ENCODE measurements around the gene TARS3.

The TARS3 gene

GRCh38 chr15:101684384-101684783 lies 39.9 kb downstream of the TARS3 start:
- Histone ChIP-seq H3K4me3 (ENCODE audit: low read length, poor library complexity, severe bottlenecking) (no peak overlapping the region), H3K27me3 (ENCODE audit: insufficient read depth, low read length, poor library complexity, severe bottlenecking) (no peaks in the 10 kb centered on the region), H3K9ac (ENCODE audit: low read depth, low read length, poor library complexity, severe bottlenecking) (no peak overlapping the region), H3K79me2 (ENCODE audit: insufficient read depth, low read length) (no peaks in the 10 kb centered on the region), H3K36me3 (ENCODE audit: insufficient read depth, low read length) (peaks cover 6% of the 10 kb centered on the region; the same call in 1 of the 2 replicates), H3K9me2 (replicated peaks; ENCODE audit: low read depth, low read length) (no peaks in the 10 kb centered on the region), H3F3A (ENCODE audit: low read depth) (no peaks in the 10 kb centered on the region), H2AFZ (ENCODE audit: low read length) (no peak overlapping the region), H3K4me2 (ENCODE audit: low read depth, low read length, poor library complexity, severe bottlenecking) (no peak overlapping the region), H3K4me1 (ENCODE audit: insufficient read depth, low read length, poor library complexity, severe bottlenecking) (no peaks in the 10 kb centered on the region), H3K9me3 (ENCODE audit: insufficient read depth, low read depth, low read length) (no peaks in the 10 kb centered on the region), H4K20me1 (ENCODE audit: insufficient read depth, low read length, poor library complexity, severe bottlenecking) (no peaks in the 10 kb centered on the region)
- TF ChIP-seq EZH2phosphoT487 (IDR thresholded peaks at IDR 0.05; ENCODE audit: borderline replicate concordance) (no peak), CTCF (conservative IDR thresholded peaks at IDR 0.05; ENCODE audit: low read length) (no peak)

- Histone ChIP-seq H3K79me2 (ENCODE audit: insufficient read depth, low read length) (no peaks in the 10 kb centered on the region), H3K36me3 (ENCODE audit: insufficient read depth, low read length) (peaks cover 6% of the 10 kb centered on the region; the same call in 1 of the 2 replicates), H3K4me3 (ENCODE audit: low read length, poor library complexity, severe bottlenecking) (no peak overlapping the region)
Measured at GRCh38 chr15:101679806-101680205, 44.5 kb downstream of the TARS3 start.

GRCh38 chr15:101676921-101677329 lies 47.3 kb downstream of the TARS3 start:
- Histone ChIP-seq H3K27me3 (ENCODE audit: insufficient read depth, low read length, poor library complexity, severe bottlenecking) (no peaks in the 10 kb centered on the region), H2AFZ (ENCODE audit: low read length) (no peak overlapping the region), H3F3A (ENCODE audit: low read depth) (no peaks in the 10 kb centered on the region), H3K9me3 (ENCODE audit: insufficient read depth, low read depth, low read length) (no peaks in the 10 kb centered on the region), H3K9me2 (replicated peaks; ENCODE audit: low read depth, low read length) (no peaks in the 10 kb centered on the region), H3K79me2 (ENCODE audit: insufficient read depth, low read length) (no peaks in the 10 kb centered on the region), H3K4me1 (ENCODE audit: insufficient read depth, low read length, poor library complexity, severe bottlenecking) (peaks cover 5% of the 10 kb centered on the region), H3K4me3 (ENCODE audit: low read length, poor library complexity, severe bottlenecking) (no peak overlapping the region), H3K36me3 (ENCODE audit: insufficient read depth, low read length) (0 out of 2 replicates have a peak, but pooled peaks cover 2% of the 10 kb centered on the region), H3K4me2 (ENCODE audit: low read depth, low read length, poor library complexity, severe bottlenecking) (no peak overlapping the region), H4K20me1 (ENCODE audit: insufficient read depth, low read length, poor library complexity, severe bottlenecking) (no peaks in the 10 kb centered on the region), H3K9ac (ENCODE audit: low read depth, low read length, poor library complexity, severe bottlenecking) (no peak overlapping the region)
- no peak for TF ChIP-seq EZH2phosphoT487 (IDR thresholded peaks at IDR 0.05; ENCODE audit: borderline replicate concordance)
- no peak for TF ChIP-seq CTCF (conservative IDR thresholded peaks at IDR 0.05; ENCODE audit: low read length)

More at GRCh38 chr15:101679806-101680205, 44.5 kb downstream of the TARS3 start:
- Histone ChIP-seq H2AFZ (ENCODE audit: low read length) (no peak overlapping the region), H3K4me1 (ENCODE audit: insufficient read depth, low read length, poor library complexity, severe bottlenecking) (peaks cover 4% of the 10 kb centered on the region), H3K9ac (ENCODE audit: low read depth, low read length, poor library complexity, severe bottlenecking) (no peak overlapping the region), H3K9me3 (ENCODE audit: insufficient read depth, low read depth, low read length) (no peaks in the 10 kb centered on the region), H3K27me3 (ENCODE audit: insufficient read depth, low read length, poor library complexity, severe bottlenecking) (no peaks in the 10 kb centered on the region), H3K9me2 (replicated peaks; ENCODE audit: low read depth, low read length) (no peaks in the 10 kb centered on the region), H3F3A (ENCODE audit: low read depth) (no peaks in the 10 kb centered on the region), H3K4me2 (ENCODE audit: low read depth, low read length, poor library complexity, severe bottlenecking) (no peak overlapping the region), H4K20me1 (ENCODE audit: insufficient read depth, low read length, poor library complexity, severe bottlenecking) (no peaks in the 10 kb centered on the region)
- TF ChIP-seq EZH2phosphoT487 (IDR thresholded peaks at IDR 0.05; ENCODE audit: borderline replicate concordance): no peak
- no peak for TF ChIP-seq CTCF (conservative IDR thresholded peaks at IDR 0.05; ENCODE audit: low read length)
